ENCODE results near the gene ZNF154.

GRCh38 chr19:57688011-57688763 lies 20.8 kb downstream of the ZNF154 start:
- TF ChIP-seq USF1 (IDR thresholded peaks at IDR 0.05), result no peak
- no peak for TF ChIP-seq CREB1 (IDR thresholded peaks at IDR 0.05; ENCODE audit: low read depth)
- no peak for TF ChIP-seq MAX (IDR thresholded peaks at IDR 0.05)
- TF ChIP-seq EP300 (IDR thresholded peaks at IDR 0.05; ENCODE audit: borderline replicate concordance), result no peak
- TF ChIP-seq RAD21 (IDR thresholded peaks at IDR 0.05; ENCODE audit: low read depth), result no peak
- TF ChIP-seq NFIC (IDR thresholded peaks at IDR 0.05), result no peak
- no peak for TF ChIP-seq YY1 (IDR thresholded peaks at IDR 0.05; ENCODE audit: low read depth)

Measured in Ishikawa (cell line).